Glomerular endothelial cell (primary cell): Measurements from ENCODE around the gene GULP1. TPM values are rescaled to one million over a fixed set of nuclear protein-coding genes. Genes with fewer than 3 reads are reported as not detected.
"Not testable (repeated sequence)": the region's sequence is repeated elsewhere in the genome, so short reads cannot be mapped to it uniquely, and the experiment has no call there.

ENCODE experiments used
- DNase-seq: peaks from one replicate; pipeline ENCODE4 v3.0.0-alpha.2; 2011; ENCODE audit warnings: low read depth, low spot score; ENCODE audit errors: extremely low read depth
- total RNA-seq: library from RNA; depleted of rRNA; stranded (reverse); fragments of >200 nt; gene quantifications from 2 replicates; pipeline ENCODE4 v1.2.3, GENCODE V29; 2015

Gene GULP1
- 15.9 and 33.8 TPM in 2 replicates for total RNA-seq

DNA sequence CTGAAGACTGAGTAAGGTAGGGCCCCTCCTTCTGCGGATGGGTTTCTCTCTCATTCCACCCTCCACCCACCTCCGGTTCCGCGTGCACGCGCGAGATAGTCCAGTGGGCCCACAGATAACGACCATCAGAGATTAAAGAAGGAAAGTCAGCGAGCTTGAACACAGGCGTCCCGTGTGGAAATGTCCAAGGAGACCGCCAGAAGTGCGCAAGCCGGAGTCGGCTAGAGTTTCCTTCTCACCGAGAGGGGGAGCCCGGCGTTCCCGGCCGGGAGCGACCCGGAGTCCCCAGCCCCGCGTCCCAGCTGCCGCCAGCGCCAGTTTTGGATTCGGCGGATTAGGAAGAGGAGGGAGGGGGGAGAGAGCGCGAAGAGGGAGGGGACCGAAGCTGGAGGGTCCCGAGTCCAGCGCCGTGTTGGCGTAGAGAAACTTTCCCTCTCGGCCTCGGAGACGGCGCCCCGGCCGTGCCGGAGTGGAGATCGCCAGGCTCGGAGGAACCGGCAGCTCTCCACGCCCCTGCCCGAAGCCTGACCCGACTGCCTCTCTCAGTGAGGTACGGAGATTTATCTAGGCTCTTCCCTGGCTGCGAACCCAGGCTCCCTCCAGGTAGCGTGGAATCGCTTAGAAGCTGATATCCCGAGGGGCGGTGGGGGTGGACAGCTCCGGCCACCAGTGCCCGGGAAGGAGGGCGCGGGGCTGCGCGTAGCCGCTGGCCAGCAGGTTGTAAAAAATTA, at the start of gene GULP1:
Gene GULP1 (plus strand): TSS at position 258 of the 731 bp plus-strand sequence. CDS start 185,829 bp downstream, outside the sequence.
- DNase-seq = no peak

- DNase-seq = no peak
Measured at GRCh38 chr2:188243381-188243780, 48.3 kb upstream of the GULP1 start.

DNA sequence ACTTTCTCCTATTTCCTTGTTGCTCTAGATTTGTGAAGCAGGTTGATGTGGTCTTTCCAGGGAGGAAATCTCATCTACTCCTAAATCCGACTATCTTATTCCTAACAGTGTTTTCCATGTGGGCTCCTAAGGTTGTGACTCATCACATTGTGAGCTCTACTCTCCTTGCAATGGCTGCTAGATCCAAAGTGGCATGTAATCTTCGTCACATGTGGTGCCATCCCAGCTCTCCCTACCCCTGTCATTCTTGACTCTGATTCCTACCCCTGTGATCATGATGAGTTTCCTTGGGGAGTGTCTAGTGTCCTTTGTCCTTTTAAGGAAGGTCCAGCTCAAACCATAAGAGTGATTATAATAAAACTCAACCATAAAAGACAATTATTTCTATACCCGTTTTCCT, 47.3 kb upstream of the GULP1 start:
- DNase-seq = no peak

DNA sequence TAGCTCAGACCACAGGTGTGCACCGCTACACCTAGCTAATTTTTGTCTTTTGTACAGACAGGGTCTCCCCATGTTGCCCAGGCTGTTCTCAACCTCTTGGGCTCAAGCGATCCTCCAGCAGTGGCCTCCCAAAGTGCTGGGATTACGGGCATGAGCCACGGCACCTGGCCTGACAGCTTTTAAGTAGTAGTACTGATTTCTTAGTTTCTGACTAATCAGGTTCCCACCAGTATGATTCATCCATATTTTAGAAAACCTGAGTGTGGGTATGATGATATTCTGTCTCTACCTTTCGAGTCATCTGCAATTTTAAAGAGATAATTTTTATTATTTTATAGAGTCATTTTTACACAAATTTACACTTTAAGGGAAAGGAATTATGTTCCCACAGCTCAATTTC, 46.4 kb upstream of the GULP1 start:
- no peak for DNase-seq

DNA sequence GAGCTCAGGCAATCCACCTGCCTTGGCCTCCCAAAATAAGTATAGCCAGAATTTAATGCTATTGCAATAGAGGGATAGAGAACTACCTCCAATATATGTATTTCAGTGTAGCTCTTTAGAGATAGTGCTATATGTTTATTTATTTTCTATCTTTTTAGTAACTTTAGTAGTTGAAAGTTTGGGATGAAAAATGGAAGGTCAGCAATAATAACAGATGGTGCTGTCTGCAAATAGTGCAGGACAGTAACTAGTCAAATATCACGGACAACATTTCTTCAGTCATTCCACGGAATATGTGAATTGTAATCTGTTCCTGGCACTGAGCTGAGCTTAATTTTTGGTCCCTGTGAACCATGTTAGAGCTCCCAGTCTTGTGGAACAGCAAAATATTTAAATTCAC, 43.2 kb upstream of the GULP1 start:
- DNase-seq = no peak

DNA sequence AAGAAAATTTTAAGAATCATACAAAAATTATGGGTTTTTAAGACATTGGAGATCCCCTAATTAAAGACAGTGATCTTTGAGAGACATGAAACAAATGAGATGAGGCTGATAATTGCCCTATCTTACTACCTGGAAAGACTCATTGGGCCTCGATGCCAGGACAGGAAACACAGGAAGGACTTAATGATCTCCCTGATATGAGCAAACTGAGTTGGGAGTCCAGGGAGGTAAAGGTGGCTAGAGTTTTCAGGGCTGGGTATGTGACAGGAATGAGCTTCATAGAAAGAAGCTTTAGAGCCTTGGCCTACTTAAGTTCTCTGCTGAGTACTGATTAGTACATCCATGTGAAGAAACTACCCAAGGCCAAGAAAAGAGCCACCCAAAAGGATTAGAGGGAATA, 40.6 kb upstream of the GULP1 start:
- no peak for DNase-seq

DNA sequence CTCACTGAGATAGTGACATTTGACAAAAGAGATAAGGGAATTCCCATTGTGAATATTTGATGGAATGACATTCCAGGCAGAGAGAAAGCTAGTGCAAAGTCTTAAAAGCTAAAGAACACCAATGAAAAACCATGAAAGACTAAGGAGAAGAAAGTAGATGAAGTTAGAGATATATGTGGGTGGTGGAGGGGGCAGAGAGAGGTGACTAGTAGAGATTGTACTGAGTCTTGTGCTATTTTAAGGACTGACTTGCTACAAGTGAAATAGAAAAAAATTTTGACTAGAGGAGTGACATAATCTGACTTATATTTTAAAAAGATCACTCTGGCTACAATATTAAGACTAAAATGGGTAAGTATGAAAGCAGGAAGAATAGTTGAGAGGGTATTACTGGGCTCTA, 35.3 kb upstream of the GULP1 start:
- no peak for DNase-seq

GRCh38 chr2:188265315-188265714, 26.4 kb upstream of the GULP1 start:
- no peak for DNase-seq

DNA sequence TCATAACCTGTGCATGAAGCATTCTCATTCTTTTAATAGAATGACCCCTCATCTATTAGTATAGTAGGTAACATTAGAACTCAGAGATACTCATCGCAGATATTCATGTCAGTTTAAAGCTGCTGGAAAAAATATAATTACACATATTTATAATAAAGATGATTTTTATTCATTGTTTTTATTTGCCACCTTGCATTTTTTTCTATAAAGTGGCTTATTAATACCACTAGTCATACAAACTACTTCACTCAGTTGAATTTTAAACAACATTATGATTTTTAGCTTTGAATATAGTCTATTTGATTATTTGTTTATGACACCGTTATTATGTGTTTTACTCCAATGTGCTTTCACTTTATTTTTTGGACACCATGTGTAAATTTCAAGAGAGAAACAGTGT, 23.9 kb upstream of the GULP1 start:
- DNase-seq = no peak

GRCh38 chr2:188269004-188269403, 22.7 kb upstream of the GULP1 start:
- DNase-seq = no peak

GRCh38 chr2:188272121-188272520, 19.6 kb upstream of the GULP1 start:
- no peak for DNase-seq

DNA sequence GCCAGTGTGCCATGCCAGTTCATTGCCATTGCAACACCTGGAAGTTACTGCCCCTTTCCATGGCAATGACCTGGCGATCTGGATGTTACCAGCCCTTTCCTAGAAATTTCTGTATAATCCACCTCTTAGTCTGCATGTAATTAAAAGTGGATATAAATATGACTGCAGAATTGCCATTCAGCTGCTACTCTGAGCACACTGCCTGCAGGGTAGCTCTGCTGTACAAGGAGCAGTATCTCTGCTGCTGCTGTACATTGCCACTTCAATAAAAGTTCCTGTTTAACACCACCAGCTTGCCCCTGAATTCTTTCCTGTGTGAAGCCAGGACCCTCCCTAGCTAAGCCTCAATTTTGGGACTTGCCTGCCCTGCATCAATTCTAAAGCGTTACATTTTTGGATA, 17.4 kb upstream of the GULP1 start:
- no peak for DNase-seq

- DNase-seq = no peak
Measured at GRCh38 chr2:188276255-188276654, 15.4 kb upstream of the GULP1 start.

- DNase-seq = no peak
Measured at GRCh38 chr2:188277786-188278185, 13.9 kb upstream of the GULP1 start.

DNA sequence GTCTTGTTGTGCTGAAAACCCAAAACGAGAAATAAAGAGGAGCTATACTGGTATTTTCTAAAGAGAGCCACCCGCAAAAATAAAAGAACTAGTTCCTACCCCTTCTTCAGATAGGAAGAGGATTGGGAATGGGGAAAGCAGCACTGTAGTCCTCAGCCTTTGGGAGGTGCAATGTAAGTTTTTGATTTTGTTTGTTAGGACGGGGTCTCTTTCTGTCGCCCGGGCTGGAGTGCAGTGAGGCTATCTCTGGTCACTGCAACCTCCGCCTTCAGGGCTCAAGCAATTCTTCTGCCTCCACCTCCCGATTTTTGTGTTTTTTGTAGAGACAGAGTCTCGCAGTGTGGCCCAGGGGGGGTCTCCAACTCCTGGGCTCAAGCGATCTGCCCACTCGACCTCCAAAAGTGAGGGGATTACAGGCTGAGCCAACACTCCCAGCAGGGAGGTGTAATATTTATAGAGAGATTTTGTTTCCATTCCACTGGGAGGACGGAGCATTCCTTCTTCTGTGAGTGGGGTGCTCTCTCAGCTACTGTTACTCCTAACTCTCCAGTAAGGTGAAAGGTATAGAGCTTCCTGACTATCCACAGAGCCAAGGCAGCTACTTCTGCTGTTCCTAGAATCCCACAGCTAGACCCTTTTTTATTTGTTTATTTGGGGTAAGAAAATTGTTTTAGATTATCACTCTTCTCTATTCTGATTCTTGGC, 13.1 kb upstream of the GULP1 start:
- no peak for DNase-seq

DNA sequence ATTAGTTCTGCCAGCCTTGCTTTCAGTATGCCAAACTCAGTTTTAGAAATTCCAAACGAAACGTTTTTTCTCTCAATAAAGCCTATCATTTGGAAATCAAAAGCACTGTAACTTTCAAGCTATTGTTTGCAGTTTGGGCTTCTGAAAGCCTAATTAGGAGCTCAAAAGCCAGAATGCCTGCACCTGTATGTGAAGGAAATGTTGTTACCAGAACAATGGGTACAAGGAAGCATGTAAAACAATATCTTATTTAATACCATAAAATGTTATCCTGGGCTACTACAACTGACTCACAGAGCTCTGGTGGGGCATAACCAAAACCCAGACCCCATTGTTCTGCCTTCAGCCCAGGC, 12.6 kb upstream of the GULP1 start:
- DNase-seq = no peak

GRCh38 chr2:188280811-188281222, 10.9 kb upstream of the GULP1 start:
- DNase-seq = no peak

DNA sequence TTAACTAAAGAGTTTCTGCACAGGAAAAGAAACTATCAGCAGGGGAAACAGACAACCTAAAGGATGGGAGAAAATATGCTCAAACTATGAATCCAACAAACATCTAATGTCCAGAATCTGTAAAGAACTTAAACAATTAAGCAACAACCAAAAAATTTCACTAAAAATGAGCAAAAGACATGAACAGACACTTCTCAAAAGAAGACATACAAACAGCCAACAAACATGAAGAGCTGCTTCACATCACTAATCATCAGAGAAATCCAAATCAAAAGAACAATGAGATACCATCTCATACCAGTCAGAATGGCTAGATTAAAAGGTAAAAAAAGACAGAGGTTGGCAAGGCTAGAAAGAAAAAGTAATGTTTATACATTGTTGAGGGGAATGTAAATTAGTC, 8.8 kb upstream of the GULP1 start:
- DNase-seq = no peak

GRCh38 chr2:188284251-188284650, 7.4 kb upstream of the GULP1 start:
- not testable (repeated sequence) for DNase-seq

- no peak for DNase-seq
Measured at GRCh38 chr2:188285049-188285448, 6.6 kb upstream of the GULP1 start.

GRCh38 chr2:188285774-188286173, 5.9 kb upstream of the GULP1 start:
- no peak for DNase-seq

- DNase-seq = no peak
Measured at GRCh38 chr2:188291142-188291616, 495 bp upstream of the GULP1 start.
